ENCODE measurements around the gene LRRC43.
"Not testable (repeated sequence)": the region's sequence is repeated elsewhere in the genome, so short reads cannot be mapped to it uniquely, and the experiment has no call there.

The LRRC43 gene

GRCh38 chr12:122192441-122192840 is 9.5 kb downstream of the LRRC43 start:
- no peak for DNase-seq (ENCODE audit: low read depth)

- no peak for DNase-seq (ENCODE audit: low read depth)
These were observed 11.9 kb downstream of the LRRC43 start for GRCh38 chr12:122194804-122195203.

GRCh38 chr12:122195405-122195804 is 12.5 kb downstream of the LRRC43 start:
- DNase-seq (ENCODE audit: low read depth): no peak

- DNase-seq (ENCODE audit: low read depth): no peak
These were observed 14.7 kb downstream of the LRRC43 start for GRCh38 chr12:122197612-122197966.

GRCh38 chr12:122199484-122200355 is 16.8 kb downstream of the LRRC43 start:
- no peak for DNase-seq (ENCODE audit: low read depth)

GRCh38 chr12:122200541-122201175 is 17.7 kb downstream of the LRRC43 start:
- DNase-seq (ENCODE audit: low read depth): no peak

- no peak for DNase-seq (ENCODE audit: low read depth)
These were observed 18.5 kb downstream of the LRRC43 start for GRCh38 chr12:122201381-122201780.

- no peak for DNase-seq (ENCODE audit: low read depth)
These were observed 19.1 kb downstream of the LRRC43 start for GRCh38 chr12:122202017-122202416.

GRCh38 chr12:122202811-122203210 is 19.9 kb downstream of the LRRC43 start:
- DNase-seq (ENCODE audit: low read depth): not testable (repeated sequence)

- no peak for DNase-seq (ENCODE audit: low read depth)
These were observed 20.6 kb downstream of the LRRC43 start, which contains the start of gene B3GNT4 for GRCh38 chr12:122203301-122204166. TSS of gene B3GNT4 (plus strand) at chr12:122203709. CDS start at chr12:122204619, 910 bp downstream.

- DNase-seq (ENCODE audit: low read depth): no peak
These were observed 21.5 kb downstream of the LRRC43 start for GRCh38 chr12:122204167-122205052.

- no peak for DNase-seq (ENCODE audit: low read depth)
These were observed 22.4 kb downstream of the LRRC43 start for GRCh38 chr12:122205053-122205925.

- DNase-seq (ENCODE audit: low read depth): no peak
These were observed 23.4 kb downstream of the LRRC43 start for GRCh38 chr12:122206111-122206881.

- DNase-seq (ENCODE audit: low read depth): no peak
These were observed 24.1 kb downstream of the LRRC43 start for GRCh38 chr12:122206976-122207375.

- no peak for DNase-seq (ENCODE audit: low read depth)
These were observed 24.5 kb downstream of the LRRC43 start for GRCh38 chr12:122207391-122207790.

- no peak for DNase-seq (ENCODE audit: low read depth)
These were observed 25.3 kb downstream of the LRRC43 start for GRCh38 chr12:122208073-122208820.

GRCh38 chr12:122215771-122216170 is 32.8 kb downstream of the LRRC43 start:
- no peak for DNase-seq (ENCODE audit: low read depth)

GRCh38 chr12:122216445-122216844 is 33.5 kb downstream of the LRRC43 start:
- no peak for DNase-seq (ENCODE audit: low read depth)
